LNCaP clone FGC (cell line): ENCODE measurements around the gene TTC33.

Source experiments
- DNase-seq: peaks from one replicate; pipeline ENCODE4 v3.0.0-alpha.2; 2011; ENCODE audit warnings: low read depth
- H3K4me3 ChIP-seq: 2 replicates; pipeline ENCODE4 v1.5.1; 2011; ENCODE audit warnings: mild to moderate bottlenecking, low read depth, low read length, control low read depth
- CTCF ChIP-seq: IDR thresholded peaks from 2 replicates; pipeline ENCODE4 v1.5.1; 2012; ENCODE audit warnings: mild to moderate bottlenecking; ENCODE audit not compliant: control insufficient read depth, insufficient read depth; ENCODE audit errors: extremely low read depth

TTC33 gene

GRCh38 chr5:40491644-40492043 is 264.1 kb downstream of the TTC33 start:
- no peak for DNase-seq
- no peak overlapping the region for H3K4me3 ChIP-seq
- TF ChIP-seq CTCF = no peak

- no peak for DNase-seq
- TF ChIP-seq CTCF = no peak
- H3K4me3 ChIP-seq = no peak overlapping the region
These were observed 265.2 kb downstream of the TTC33 start for GRCh38 chr5:40490464-40491111.

GRCh38 chr5:40489421-40489820 is 266.3 kb downstream of the TTC33 start:
- no peak for TF ChIP-seq CTCF
- no peak for DNase-seq
- H3K4me3 ChIP-seq = no peak overlapping the region

GRCh38 chr5:40486437-40487275 is 269.1 kb downstream of the TTC33 start:
- no peak for TF ChIP-seq CTCF
- no peak for DNase-seq
- no peak overlapping the region for H3K4me3 ChIP-seq

- no peak overlapping the region for H3K4me3 ChIP-seq
- no peak for DNase-seq
- TF ChIP-seq CTCF = no peak
These were observed 270.5 kb downstream of the TTC33 start for GRCh38 chr5:40485021-40485998.

GRCh38 chr5:40484495-40484894 is 271.3 kb downstream of the TTC33 start:
- no peak for TF ChIP-seq CTCF
- DNase-seq = no peak
- no peak overlapping the region for H3K4me3 ChIP-seq
